HL-60 (cell line): ENCODE measurements around the gene GEN1.

ENCODE experiments used
- GABPA ChIP-seq: IDR thresholded peaks from 2 replicates; pipeline ENCODE4 v1.6.1; 2012; ENCODE audit warnings: low read depth
- POLR2AphosphoS5 ChIP-seq: IDR thresholded peaks from 2 replicates; pipeline ENCODE4 v1.6.1; 2012; ENCODE audit warnings: low read depth
- SPI1 ChIP-seq: IDR thresholded peaks from 2 replicates; pipeline ENCODE4 v1.6.1; 2012; ENCODE audit warnings: low read depth, mild to moderate bottlenecking, borderline replicate concordance
- TF ChIP-seq, protein P1 (sequence below): IDR thresholded peaks from one replicate; pipeline ENCODE4 v1.5.1; 2011; ENCODE audit warnings: low read length, control low read depth, inconsistent platforms; ENCODE audit not compliant: insufficient read depth
- TF ChIP-seq, protein P2 (sequence below): IDR thresholded peaks from 2 replicates; pipeline ENCODE4 v1.6.1; 2012; ENCODE audit warnings: low read depth; ENCODE audit not compliant: insufficient replicate concordance

- TF ChIP-seq, protein P1, sequence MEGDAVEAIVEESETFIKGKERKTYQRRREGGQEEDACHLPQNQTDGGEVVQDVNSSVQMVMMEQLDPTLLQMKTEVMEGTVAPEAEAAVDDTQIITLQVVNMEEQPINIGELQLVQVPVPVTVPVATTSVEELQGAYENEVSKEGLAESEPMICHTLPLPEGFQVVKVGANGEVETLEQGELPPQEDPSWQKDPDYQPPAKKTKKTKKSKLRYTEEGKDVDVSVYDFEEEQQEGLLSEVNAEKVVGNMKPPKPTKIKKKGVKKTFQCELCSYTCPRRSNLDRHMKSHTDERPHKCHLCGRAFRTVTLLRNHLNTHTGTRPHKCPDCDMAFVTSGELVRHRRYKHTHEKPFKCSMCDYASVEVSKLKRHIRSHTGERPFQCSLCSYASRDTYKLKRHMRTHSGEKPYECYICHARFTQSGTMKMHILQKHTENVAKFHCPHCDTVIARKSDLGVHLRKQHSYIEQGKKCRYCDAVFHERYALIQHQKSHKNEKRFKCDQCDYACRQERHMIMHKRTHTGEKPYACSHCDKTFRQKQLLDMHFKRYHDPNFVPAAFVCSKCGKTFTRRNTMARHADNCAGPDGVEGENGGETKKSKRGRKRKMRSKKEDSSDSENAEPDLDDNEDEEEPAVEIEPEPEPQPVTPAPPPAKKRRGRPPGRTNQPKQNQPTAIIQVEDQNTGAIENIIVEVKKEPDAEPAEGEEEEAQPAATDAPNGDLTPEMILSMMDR, result no peak
- no peak for TF ChIP-seq GABPA
- no peak for TF ChIP-seq POLR2AphosphoS5
- TF ChIP-seq, protein P2, sequence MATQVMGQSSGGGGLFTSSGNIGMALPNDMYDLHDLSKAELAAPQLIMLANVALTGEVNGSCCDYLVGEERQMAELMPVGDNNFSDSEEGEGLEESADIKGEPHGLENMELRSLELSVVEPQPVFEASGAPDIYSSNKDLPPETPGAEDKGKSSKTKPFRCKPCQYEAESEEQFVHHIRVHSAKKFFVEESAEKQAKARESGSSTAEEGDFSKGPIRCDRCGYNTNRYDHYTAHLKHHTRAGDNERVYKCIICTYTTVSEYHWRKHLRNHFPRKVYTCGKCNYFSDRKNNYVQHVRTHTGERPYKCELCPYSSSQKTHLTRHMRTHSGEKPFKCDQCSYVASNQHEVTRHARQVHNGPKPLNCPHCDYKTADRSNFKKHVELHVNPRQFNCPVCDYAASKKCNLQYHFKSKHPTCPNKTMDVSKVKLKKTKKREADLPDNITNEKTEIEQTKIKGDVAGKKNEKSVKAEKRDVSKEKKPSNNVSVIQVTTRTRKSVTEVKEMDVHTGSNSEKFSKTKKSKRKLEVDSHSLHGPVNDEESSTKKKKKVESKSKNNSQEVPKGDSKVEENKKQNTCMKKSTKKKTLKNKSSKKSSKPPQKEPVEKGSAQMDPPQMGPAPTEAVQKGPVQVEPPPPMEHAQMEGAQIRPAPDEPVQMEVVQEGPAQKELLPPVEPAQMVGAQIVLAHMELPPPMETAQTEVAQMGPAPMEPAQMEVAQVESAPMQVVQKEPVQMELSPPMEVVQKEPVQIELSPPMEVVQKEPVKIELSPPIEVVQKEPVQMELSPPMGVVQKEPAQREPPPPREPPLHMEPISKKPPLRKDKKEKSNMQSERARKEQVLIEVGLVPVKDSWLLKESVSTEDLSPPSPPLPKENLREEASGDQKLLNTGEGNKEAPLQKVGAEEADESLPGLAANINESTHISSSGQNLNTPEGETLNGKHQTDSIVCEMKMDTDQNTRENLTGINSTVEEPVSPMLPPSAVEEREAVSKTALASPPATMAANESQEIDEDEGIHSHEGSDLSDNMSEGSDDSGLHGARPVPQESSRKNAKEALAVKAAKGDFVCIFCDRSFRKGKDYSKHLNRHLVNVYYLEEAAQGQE, result no peak
- TF ChIP-seq SPI1, result no peak
Observed at GRCh38 chr2:17772532-17772931, 18.6 kb downstream of the GEN1 start.
